Lower leg skin (tissue), 4 donors: ENCODE measurements around the gene ABHD2. TPM values are rescaled to one million over a fixed set of nuclear protein-coding genes. Genes with fewer than 3 reads are reported as not detected.

Source experiments
- DNase-seq, 2 donors: peaks; one replicate each; pipeline ENCODE4 v3.0.0-alpha.2; 2019; ENCODE audit warnings: low spot score in 2 of 2
- H3K4me3 ChIP-seq: fragments of 200-600 bp; sonication (generic); 2 replicates; pipeline ENCODE4 v1.5.1; 2017; ENCODE audit warnings: mild to moderate bottlenecking, low read depth; ENCODE audit not compliant: poor library complexity, severe bottlenecking
- POLR2A ChIP-seq, 2 donors: fragments of 450-650 bp; IDR thresholded peaks; one replicate each; pipeline ENCODE4 v1.6.1; 2016 to 2017; ENCODE audit warnings: antibody characterized with exemption in 2 of 2, mild to moderate bottlenecking in 1 of 2, moderate library complexity in 1 of 2
- WGBS, 2 donors: methylation state at CpG; one replicate each; pipeline ENCODE4 v1.1.5; 2018; 5-methylcytosine and 5-hydroxymethylcytosine counted together
- intact Hi-C: fragments of 100-400 bp; cut with DNase I; formaldehyde crosslinking; loops from one replicate; pipeline ENCODE4 v1.15.0; 2023; ENCODE audit warnings: low total_unique reads
- total RNA-seq, 4 donors: library from RNA; depleted of rRNA; stranded (reverse); fragments of >200 nt; gene quantifications; one replicate each; pipeline ENCODE4 v1.1.0, GENCODE V29; 2016
- TF ChIP-seq, protein P1 (sequence below), 3 donors: fragments of 450-650 bp; IDR thresholded peaks; one replicate each; pipeline ENCODE4 v1.5.1; 2016; ENCODE audit warnings: antibody characterized with exemption in 3 of 3, mild to moderate bottlenecking in 3 of 3, moderate library complexity in 2 of 3

ABHD2 gene
- total RNA-seq, 4 donors from 2014 or later, result 21.5 to 57.3 (median 38.5) TPM

DNA sequence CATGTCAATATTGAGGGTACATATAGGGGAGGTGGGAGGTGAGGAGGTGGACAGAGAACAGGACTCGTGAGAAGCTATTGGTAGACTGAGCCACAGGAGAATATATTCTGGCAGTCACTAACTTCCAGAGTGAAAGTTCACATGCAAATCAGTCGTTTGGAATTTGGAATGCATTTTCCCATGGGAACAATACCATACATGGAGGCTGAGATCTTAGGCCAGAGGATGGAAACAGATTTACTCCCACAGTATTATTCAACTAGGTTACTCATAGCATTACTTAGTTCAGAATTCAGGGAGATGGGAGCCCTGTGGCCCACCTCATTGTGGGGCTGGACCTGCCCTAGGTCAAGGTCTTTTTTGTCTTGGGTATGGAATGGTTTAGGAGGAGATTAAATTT lies 36.4 kb upstream of the ABHD2 start:
- 54 to 66% methylated on average over 2 of the region's 2 CpGs for WGBS, 2 donors
- intact Hi-C loops, result no loop called here
- peak in 1 of 2 donors; percentile 50 for DNase-seq
- no peak overlapping the region for H3K4me3 ChIP-seq
- TF ChIP-seq, protein P1, sequence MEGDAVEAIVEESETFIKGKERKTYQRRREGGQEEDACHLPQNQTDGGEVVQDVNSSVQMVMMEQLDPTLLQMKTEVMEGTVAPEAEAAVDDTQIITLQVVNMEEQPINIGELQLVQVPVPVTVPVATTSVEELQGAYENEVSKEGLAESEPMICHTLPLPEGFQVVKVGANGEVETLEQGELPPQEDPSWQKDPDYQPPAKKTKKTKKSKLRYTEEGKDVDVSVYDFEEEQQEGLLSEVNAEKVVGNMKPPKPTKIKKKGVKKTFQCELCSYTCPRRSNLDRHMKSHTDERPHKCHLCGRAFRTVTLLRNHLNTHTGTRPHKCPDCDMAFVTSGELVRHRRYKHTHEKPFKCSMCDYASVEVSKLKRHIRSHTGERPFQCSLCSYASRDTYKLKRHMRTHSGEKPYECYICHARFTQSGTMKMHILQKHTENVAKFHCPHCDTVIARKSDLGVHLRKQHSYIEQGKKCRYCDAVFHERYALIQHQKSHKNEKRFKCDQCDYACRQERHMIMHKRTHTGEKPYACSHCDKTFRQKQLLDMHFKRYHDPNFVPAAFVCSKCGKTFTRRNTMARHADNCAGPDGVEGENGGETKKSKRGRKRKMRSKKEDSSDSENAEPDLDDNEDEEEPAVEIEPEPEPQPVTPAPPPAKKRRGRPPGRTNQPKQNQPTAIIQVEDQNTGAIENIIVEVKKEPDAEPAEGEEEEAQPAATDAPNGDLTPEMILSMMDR (IDR thresholded peaks at IDR 0.05), result no peak
- no peak for TF ChIP-seq POLR2A (IDR thresholded peaks at IDR 0.05)

DNA sequence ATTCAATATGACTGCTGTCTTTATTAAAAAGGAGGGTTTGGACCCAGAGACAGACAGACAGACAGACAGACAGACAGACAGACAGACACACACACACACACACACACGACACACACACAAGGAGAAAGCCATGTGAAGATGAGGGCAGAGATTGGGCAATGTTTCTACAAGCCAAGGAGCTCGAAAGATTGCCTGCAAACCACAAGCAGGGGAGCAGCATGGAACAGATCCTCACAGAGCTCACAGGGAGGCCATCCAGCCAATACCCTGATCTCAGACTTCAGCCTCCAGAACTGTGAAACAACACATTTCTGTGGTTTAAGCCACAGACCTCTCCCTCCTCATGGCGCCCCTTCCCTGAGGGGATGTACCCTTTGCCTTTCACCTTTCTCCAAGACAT lies 35.8 kb upstream of the ABHD2 start:
- 48 to 62% methylated on average over 3 of the region's 3 CpGs for WGBS, 2 donors
- intact Hi-C loops, result no loop called here
- peak in 1 of 2 donors; percentile 17 for DNase-seq
- TF ChIP-seq, protein P1 (IDR thresholded peaks at IDR 0.05), result no peak
- no peak for TF ChIP-seq POLR2A (IDR thresholded peaks at IDR 0.05)
- H3K4me3 ChIP-seq, result no peak overlapping the region

DNA sequence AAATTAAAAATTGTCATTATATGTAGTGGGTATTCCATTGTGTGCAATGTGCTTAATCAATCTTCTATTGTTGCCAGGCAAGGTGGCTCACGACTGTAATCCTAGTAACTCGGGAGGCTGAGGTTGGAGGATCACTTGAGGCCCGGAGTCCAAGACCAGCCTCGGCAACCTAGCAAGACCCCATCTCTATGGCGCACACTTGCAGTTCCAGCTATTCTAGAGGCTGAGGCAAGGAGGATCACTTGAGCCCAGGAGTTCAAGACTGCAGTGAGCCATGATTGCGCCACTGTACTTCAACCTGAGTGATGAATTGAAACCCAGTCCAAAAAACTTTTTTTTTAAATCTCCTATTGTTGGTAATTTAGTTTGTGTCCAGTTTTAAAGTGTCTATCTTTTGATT lies 33.4 kb upstream of the ABHD2 start:
- intact Hi-C loops, result loop anchor here (5.0 kb wide), 1 partner anchor 117 kb away; no protein-coding TSS in a partner anchor
- WGBS, 2 donors, result 95 to 99% methylated on average over 6 of the region's 6 CpGs
- TF ChIP-seq, protein P1 (IDR thresholded peaks at IDR 0.05), result no peak
- peak in 1 of 2 donors; percentile 53 for DNase-seq
- no peak overlapping the region for H3K4me3 ChIP-seq

DNA sequence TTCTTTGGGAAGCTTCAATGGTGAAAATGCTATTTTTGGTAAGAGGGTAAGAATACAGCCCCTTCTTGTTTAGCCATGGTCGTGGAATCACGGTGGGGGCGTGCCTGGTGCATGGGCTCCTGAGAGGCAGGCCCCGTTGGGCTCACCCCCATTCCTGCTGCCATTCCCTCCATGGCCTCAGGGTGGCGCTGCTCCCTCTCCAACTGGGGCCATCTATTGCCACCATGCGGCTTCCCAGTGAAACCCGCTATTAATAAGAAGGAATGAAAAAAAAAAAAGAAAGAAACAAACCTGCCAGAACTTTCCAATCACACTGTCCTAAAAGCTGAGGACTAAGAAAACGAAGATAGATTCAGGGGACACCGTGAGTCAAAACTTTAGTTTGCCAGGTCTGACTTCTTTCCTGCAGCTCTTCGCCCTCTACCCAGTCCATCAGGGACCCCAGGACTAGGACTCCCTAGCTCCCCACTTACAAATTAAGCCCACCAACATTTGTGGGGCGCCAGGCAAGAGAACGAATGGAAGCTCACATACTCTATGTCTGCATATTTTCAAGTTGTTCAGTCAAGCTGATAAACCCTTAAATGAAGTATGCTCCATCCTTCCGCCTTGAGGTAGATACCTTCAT lies 30.6 kb upstream of the ABHD2 start:
- peak; percentile 80 to 97 for DNase-seq
- H3K4me3 ChIP-seq, result no peak overlapping the region
- intact Hi-C loops, result loop anchor here (5.0 kb wide), 1 partner anchor 115 kb away; no protein-coding TSS in a partner anchor
- 25 to 28% methylated on average over 13 of the region's 13 CpGs for WGBS, 2 donors
- TF ChIP-seq, protein P1 (IDR thresholded peaks at IDR 0.05), result peak in 1 of 3 donors; percentile 96
- TF ChIP-seq POLR2A (IDR thresholded peaks at IDR 0.05), result no peak

DNA sequence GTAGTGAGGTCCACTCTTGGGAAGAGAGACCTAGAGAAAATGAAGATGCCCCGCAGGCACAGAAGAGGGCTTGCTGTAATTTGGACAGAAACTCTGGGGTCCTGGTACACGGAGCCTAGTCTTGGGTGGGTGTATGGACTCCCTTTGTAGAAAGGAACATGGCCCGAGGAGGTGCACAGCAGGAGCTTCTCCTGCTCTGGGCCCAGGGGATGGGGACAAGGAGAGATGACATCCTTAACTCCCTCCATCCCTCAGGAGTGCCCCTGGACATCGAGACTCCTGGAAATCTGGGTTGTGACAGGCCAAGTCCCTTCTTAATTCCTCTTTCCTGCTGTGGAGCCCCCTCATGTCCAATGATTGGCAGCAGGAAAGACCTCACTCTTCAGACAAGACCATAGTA lies 29.9 kb upstream of the ABHD2 start:
- DNase-seq, result peak in 1 of 2 donors; percentile 45
- H3K4me3 ChIP-seq, result no peak overlapping the region
- intact Hi-C loops, result loop anchor here (5.0 kb wide), 1 partner anchor 114 kb away; no protein-coding TSS in a partner anchor
- 82 to 92% methylated on average over 4 of the region's 4 CpGs for WGBS, 2 donors
- TF ChIP-seq, protein P1 (IDR thresholded peaks at IDR 0.05), result no peak
- TF ChIP-seq POLR2A (IDR thresholded peaks at IDR 0.05), result no peak
